T follicular helper cell (primary cell): ENCODE data around the gene IGFBP5.
A peak's percentile ranks its signal among the peaks of the same experiment; 100 is the strongest.

Source experiments
- DNase-seq: peaks from one replicate; pipeline ENCODE4 v3.0.0-alpha.2; 2020; ENCODE audit warnings: low read depth

IGFBP5 gene

DNA sequence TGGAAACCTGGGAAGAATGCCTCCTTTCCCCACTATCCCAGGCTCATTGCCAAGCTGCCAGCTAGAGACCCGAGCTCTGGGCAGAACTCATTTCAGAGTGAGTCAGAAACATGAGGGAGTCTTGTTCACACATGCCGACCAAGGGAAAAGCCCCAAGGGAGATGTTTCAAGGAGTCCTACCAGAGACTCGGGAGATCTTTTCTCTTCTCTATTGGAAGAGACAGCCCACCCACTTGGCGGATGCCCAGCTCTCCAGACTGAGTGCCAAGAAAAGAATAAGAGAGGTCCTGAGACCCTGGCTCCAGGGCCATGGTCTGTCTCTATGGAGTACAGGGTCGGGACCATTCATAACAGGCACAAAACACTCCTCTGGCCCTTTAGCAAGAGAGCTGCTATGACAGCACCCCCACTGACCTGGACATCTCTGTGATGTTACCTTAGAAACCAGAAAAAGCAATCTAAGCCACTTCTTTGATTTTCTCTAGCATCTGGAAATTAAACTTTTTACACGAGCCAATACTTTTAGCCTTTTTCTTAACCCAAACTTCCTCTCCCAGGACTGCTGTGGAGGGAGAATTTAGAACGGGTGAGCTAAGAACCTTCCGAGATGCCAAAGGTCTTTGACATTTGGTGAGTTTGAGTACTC, 18.5 kb upstream of the IGFBP5 start:
- no peak for DNase-seq

DNA sequence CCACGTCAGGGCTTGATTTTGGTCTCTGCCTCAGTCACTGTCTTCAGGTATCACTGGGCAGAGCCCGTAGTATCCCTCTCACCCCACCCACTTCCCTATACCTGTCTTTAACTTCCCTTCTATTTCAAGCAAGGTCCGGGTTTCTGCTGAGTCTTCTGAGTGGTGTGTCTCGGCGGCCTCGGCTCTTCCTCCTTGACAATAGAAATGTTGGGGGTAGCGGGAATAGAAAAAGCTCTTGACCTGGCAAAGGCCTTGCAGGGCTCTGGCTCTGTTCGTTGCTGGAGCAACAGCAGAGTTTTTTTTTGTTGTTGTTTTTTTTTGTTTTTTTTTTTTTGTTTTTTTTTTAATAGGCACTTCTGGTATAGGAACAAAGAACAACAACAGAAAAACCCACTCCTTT, 16.0 kb upstream of the IGFBP5 start:
- DNase-seq = no peak

DNA sequence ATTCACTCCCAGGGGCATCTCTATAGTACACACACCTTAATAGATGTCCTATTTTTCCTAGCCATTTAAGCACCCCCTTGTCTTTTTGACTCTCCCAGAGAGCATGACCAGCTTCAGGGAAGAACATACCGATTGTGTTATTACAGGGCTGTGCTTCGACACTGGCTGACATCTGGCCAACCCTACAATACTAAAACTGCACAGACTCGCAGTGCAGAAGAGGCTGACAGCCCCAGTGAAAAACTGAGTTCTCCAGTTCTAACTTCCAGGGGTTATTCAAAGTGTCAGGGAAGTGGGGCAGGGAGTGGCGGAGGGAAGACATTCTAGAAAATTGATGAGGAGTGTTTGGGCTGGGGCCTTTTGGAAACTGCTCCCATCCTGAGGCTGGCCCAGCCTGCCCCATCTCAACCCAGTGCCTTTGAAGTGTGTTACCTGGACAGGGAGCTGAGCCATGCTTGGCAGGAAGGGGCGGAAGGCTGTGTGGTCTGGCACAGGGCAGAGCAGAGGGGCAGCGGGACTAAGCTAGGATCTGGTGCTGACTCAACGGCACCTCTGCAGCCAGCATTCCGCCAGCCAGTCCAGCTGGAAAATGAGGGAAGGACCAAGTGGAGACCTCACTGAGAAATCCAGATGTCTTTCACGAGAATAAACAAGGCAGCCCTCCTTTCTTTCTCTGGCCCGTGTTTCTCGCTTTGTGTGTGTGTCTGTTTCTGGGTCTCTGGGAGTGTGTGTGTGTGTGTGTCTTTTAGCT, 15.4 kb upstream of the IGFBP5 start:
- no peak for DNase-seq

DNA sequence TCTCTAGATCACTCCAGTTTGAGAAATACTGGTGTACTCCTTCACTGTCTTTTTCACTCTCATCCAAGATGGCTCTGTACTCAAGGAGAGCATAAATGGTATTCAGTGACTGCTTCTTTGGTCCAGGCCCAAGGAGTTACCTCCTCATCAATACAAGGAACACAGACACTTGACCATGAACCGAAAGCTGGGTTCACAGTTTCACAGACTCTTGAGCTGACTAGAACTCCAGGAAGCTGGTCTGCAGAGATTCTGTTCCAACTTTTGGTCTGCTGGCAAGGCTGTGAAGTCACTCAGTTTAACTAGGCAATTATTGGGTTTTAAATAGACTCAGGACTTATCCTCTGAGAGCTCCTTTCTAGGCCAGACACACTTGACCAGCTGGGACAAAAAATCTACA, 7.4 kb upstream of the IGFBP5 start:
- no peak for DNase-seq

DNA sequence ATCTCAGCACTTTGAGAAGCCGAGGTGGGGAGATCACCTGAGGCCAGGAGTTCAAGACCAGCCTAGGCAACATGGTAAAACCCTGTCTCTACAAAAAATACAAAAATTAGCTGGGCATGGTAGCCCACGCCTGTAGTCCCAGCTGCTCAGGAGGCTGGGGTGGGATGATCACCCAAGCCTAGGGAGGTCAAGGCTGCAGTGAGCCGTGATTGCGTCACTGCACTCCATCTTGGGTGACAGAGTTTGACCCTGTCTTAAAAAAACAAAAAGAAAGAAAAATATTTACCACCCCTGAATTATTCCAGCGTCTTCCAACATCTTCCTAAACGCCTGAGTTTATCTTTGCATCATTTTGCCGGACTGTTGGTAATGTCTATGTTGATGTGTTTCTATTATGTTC, 6.2 kb upstream of the IGFBP5 start:
- no peak for DNase-seq

DNA sequence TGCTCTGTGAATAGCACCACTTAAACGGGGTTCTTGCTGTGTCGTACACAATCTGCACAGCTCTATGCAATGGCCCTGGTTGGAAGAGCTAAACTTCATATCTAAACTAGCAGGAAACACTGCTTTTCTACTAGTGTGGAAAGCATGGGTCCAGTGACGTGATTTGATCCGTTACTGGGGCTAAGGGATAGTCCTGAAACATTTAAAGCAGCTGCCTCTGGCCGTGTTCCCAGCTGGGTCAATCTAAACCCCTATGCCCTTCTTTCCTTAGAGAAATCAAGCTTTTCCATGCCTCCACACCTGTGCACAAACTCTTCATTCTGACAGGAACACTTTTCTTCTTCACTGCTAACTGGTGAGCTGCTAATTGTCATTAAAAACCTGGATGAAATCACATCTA, 5.4 kb upstream of the IGFBP5 start:
- no peak for DNase-seq

DNA sequence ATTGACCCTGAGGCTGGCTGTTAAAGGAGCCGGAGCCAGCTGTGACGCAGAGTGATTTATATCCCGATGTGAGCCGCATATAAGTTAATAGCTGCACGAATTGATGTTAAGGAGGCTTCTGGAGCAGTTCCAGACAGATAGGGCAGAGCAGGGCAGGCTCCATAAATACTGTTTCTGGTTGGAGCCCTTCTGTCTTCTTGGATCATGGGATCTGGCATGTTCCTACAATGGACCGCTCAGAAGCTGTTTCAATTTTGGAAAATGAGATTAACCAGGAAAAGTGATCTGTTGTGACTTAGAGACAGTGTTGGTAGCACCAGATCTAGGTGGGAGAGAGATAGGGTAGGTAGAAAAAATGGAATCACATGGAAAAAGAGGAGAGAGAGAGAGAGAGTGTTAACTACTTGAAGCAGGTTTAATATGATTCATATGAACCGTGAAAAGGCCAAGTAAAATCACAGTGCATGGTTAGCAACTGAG, 4.8 kb upstream of the IGFBP5 start:
- DNase-seq = no peak

DNA sequence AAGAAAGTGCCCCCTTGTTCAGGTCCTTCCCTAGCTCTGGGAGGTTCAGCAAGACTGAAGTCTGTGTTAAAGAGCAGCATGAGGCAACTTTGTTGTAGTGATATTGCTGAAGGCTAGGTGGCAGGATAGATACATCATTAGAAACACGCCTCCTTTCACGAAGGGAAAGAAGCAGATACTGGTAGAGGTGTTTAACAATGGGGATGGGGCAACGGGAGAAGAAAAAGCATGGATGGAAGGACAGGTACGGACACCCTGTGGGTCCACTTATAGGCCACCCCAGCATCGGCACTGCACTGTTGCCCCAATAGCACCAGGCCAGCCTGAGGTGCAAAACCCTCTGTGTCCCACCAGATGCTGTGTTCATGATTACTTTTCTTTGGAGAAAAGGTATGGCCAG, 3.5 kb upstream of the IGFBP5 start:
- DNase-seq = no peak

DNA sequence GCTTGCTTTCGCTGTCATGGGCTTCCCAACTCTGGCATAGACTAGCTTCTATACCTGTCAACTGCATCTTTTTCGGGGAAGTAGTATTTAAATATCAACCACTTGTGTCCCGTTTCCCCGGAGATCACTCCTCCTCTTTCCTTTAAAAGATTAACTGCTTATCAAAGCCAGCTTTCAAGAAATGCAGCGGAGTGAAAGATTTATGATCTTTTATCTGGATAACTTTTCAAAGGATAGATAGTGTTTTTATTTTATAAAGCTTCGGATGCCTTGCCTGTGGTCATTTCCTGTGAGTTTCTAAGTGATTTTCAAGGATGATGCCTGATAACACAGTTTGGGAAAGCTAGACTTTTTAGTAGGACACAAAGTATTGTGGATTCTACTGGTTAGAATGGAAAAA, 2.9 kb upstream of the IGFBP5 start:
- no peak for DNase-seq

DNA sequence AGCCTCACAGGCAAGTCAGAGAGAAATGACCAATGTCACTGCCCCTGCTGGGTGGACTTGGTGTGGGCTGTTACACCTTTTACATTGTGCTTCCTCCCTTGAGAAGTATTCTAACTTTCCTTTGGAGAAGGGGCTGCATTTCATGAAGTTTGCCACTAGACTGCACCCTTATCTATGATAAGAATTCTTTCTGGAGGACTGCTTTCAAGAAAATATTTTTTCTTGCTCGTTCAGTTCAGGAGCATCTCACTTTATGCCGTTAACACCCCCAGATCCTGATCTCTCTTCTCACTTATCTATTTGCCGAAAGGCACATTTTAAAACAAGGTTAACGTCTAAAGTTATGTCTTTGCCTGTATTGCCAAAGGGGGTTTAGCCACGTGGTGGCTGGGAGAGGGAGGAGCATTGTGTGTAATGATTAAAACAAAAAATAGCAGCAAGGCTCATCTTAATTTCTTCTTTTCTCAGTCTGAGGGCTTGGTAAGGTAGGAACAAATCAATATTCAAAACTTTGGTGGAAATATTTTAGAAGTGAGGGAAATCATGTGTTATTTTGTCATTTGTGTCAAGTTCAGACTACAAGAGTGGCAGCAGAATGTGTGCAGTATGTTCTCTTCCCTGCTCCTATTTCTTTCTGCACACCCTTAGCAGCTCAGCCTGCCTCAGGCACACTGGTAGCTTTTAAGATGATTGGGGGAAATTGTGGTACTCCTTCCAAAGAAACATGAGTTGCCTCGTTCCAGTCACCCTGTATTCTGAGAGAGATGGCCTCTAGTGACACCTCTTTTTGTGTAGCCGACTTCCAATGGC, 1.6 kb upstream of the IGFBP5 start:
- DNase-seq = no peak

DNA sequence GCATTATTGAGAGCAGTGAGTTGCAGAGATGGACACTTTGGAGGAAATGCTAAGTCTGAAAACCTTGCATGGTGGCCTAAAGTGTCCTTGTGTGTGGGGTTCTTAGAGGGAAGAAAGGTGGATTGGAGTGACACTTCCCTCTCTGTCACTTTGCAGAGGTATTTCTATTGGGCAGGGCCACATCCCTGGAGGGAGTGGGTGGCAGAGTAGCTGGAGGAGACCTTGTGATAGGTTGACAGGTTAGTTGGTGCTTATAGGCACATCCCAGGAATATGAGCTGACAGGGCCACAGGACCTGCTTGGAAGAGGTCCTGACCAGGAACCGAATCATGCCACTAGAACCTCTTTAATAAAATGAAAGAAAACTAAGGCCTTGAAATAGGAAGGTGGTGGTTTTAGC, 972 bp upstream of the IGFBP5 start:
- DNase-seq = no peak

DNA sequence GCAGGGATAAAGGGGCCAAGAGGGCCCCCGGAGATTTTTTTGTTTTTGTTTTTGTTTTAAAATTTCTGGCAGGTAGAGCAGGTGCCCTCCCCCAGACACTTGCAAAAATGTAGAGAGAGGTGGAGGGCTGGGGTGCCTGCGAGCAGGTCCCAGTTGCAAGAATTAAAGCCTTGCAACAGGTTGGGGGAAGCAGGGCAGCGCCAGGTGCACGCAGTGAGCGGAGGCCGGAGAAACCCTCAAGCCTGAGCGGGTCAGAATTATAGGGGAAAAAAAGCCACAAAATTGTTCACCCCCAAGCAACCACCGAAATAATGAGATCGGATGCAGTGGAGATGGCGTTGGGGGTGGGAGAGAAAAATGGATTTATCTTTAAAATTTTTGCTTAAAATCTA, 527 bp downstream of the IGFBP5 start:
- DNase-seq = no peak

DNA sequence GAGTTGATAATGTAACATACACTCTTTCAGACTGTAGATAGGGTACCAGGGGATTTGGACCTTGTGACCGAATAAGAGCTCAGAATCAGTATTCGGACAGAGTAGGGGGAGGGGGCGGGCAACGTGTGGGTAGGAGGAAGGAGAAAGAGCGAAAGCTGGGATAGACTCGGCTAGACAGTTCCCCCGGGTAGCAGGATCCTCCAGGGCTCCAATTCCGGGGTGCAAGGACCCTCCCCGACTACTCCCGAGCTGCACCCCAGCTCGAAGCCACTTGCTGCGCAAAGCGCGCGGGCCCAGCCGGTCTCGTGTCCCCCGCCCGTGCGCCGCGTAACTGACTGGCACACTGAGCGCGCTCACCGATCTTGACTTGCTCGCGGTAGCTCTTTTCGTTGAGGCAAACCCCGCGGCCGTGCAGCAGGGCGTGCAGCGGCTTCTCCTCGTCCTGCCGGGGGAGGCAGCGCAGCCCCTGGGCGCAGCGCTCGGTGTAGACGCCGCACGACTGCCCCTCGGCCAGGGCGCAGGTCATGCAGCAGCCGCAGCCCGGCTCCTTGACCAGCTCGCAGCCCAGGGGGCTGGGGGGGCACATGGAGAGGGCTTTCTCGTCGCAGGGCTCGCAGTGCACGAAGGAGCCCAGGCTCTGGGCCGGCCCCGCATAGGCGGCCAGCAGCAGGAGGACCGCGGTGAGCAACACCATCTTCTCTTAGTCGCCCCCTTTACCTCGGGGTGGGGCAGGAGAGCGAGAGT, 1.1 kb downstream of the IGFBP5 start:
- DNase-seq = no peak

DNA sequence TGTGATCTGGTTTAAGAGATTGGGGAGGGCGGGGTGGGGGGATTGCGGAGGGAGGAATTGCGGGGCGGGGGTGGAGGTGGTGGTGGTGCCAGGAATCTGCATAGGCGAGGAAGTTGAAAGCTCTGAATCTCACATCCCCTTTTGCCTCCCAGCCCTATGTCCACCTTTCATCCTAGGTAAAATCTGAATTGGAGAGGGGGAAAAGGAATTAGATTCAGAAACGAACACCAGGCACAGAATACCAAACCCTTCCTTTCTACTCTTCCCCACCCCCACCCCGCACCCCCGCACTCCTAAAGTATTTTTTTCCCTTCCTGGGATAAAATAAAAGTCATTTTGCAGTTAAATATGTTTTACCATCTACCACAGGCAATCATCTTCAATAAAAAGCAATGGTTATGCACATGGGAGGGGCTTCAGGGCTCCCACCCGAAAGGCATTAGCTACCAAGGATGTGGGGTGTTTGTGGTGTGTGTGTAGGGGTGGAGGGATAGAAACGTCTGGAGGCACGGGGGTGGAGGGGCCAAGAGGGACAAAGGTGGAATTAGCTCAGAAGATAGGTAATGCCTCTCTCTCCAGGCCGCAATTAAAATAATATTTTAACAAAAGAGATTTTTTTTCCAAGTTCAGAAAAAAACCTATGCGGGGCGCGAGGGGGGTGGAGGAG, 1.8 kb downstream of the IGFBP5 start:
- no peak for DNase-seq

DNA sequence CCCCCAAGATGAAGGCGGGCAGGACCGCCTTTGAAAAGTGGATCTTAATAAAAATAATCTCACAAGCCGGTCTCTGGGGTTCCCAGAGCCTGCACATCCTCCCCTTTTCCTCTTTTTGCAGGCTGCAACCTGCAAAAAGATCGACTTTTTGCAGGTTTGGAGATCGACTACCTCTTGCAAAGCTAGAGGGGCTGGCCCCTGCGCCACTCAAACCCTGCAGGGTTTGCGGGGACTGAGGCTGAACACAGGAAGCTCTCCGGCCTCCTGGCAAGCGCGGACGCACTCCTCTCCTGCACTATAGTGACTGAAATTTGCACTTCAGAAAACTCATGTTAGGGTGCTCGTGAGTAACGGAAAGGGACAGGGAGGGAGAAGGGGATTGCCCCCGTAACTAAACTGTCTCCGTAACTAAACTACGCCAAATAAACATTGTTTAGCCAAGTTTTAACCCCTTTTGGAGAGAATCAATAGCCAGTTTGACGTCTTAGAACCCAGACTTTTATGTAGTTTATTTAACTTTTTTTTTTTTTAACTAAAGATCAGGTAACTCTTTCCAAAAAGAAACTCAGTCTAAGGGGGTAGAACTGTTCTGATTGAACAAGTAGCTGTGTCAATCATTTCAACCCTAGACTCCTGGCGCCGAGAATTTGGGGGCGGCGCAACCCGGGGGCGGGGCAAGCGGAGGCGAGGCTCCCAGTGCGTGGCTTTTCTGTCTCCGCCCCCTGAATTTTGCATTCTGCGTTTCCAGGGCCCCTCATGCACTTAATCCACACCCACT, 2.5 kb downstream of the IGFBP5 start:
- DNase-seq = peak; percentile 27

DNA sequence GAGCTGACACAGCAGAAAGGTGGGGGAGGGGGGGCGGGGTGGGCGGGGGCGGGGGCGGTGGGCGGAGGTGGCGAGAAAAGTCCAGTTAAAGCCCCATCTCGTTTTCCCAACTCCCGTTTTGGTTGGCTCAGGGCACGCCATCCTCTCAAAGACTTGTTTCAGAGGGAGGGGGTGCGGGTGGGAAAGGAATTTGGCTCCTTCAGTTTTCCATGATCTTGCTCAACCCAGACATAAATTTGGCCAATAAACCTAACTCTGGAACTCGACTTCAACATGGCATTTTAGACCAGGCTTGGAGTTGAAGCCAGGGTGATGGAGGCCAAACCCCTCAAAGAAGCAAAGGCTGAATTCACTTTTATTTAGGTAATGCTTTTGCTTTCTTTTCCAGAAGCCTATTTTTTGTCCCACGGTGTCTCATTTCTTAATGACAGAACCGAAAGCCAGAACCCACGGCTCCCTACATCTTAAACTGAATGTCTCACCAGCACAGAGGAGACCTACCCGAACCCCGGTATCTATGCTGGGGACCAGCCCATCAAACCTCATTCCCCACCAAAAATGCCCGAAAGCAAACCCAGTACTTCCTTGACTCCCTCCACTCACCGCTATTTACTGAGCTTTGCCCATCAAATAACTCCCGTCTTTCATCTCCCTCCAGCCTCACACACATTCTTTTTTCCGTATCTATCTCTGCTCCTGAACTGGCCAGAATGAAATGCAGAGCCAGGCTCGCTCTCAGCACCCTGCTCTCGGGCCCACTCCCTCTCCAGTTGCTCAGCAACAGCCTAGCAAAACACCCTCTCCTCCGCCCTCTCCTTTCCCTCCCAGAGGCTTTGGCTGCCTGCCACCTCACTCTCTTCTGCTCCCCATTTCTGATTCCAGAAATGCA, 4.3 kb downstream of the IGFBP5 start:
- DNase-seq = peak; percentile 11

DNA sequence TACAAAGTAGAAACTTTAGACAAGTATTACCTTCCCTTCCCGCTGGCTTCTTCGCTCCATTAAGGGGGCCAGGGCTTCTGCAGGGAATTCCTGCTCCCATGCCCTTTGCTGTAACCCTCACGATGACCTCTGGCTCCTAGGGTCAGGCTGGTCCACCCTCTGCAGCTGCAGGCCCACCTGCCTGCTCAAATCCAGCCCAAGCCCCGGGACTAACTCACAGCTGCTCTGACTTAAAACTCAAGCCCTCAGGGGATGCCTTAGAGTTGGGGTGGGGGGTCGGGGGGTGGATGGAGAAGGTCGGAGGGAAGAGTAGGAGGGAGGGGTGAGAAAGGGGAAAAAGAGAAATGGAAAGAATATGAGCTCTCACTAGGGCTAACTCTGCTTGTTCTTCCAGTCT, 4.9 kb downstream of the IGFBP5 start:
- no peak for DNase-seq

DNA sequence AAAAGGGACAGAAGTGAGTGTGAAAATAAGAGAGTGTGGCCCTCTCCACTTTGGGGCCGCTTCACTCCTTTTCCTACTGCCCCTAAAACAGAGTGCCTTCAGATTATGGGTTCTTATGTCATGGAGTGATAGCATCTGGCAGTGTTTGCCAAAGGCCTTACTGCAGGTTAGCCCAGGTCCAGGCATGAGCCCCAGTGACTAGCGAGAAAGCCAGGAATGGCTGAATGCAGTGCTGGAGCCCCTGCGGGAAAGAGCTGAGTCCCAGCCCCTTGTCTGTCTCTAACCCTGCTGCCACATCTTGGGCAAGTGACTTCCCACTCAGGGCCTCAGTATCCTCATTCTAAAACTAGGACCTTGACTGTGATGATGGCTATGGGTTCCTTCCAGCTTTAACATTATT, 6.0 kb downstream of the IGFBP5 start:
- no peak for DNase-seq

DNA sequence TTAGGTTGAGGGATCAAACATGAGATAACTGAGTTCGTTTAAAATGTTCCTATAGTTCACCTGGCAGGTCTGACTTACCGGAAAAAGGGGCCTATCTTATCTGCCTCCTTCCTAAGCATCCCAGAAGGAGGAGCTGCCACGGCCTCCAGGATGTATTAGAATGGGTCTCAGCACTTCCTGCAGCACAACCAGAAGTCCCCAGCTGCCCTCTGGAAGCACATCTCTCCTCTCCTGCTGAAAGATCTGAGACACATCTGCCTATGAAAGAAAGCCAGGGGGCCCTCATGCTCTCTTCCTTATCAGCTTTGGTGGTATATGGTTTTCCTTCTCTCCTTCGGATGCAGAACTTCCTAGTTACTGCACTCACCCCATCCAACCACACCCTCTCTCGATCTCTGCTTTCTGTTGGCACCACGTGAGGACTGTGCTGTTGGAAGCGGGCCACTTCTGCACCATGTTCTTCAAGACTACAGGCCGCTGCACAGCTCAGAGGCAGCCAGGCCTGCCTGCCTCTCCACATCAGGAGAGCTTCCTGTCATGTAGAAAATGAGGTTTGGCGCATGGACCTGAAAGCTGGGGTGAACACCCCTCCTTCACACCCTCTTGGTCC, 6.5 kb downstream of the IGFBP5 start:
- no peak for DNase-seq
